HG02981 (cell line): ENCODE data around the gene AP2A2.

Experiments used
- ATAC-seq: cut with Tn5 transposase; IDR thresholded peaks from one replicate; pipeline ENCODE4 v1.9.1; 2021; ENCODE audit warnings: mild to moderate bottlenecking, moderate library complexity; ENCODE audit not compliant: unreplicated experiment

AP2A2 gene

GRCh38 chr11:924406-925157, 1.1 kb upstream of the AP2A2 start:
- no peak for ATAC-seq

DNA sequence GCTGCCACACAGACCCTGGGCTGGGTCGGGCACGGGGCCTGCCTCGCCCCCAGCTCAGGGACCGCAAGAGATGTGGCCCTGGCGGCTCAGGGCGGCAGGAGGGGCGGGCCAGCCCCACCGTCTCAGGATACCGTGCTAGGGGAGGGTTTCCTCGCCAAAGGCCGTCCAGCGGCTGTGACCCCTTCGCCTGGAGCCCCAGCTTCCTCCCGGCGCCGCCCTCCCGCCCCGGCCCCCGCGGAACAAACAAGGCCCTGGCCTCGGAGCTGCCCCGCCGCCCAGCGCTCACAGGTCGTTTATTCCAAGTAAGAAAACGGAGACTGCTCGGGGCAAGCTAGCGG, 543 bp upstream of the AP2A2 start:
- ATAC-seq = no peak

GRCh38 chr11:926341-926916, 759 bp downstream of the AP2A2 start:
- ATAC-seq = no peak

GRCh38 chr11:927871-928270, 2.2 kb downstream of the AP2A2 start:
- no peak for ATAC-seq

DNA sequence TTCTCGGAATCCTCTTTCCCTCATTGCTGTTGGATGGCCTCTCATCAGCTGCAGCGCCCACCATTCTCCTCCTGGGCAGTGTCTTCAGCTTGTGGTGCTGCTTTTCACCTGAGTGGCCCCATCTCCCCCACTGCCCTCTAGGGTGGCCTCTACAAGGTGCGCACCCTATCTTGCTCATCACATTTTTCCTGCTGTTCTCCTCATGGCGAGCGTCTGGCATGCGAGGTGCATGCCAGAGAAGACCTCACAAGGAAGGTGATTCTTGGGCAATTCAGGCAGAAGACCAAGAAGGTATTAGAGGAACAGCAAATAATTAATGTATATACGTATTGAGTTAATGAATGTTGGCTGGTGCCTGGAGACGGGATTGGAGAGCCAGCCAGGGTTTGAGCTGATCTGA, 3.1 kb downstream of the AP2A2 start:
- no peak for ATAC-seq

- no peak for ATAC-seq
Observed at GRCh38 chr11:929405-929804, 3.7 kb downstream of the AP2A2 start.

DNA sequence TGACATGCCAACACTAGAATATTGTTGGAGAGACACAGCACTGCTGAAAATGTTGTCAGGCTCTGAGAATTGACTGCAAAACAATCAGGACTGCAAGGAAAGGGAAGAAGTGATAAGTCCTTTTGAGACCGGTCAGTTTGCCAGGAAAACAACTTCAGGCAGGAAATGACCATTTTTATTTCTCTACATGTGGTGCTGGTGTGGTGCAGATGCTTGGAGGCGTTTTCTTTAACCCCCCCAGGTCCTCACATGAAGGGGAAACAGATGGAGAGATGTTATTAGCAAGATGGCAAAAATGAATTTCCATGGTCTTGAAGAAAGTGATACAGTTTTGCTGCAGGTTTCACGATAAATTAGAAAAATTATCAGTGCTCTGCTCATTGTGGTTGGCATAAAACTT, 5.7 kb downstream of the AP2A2 start:
- no peak for ATAC-seq

DNA sequence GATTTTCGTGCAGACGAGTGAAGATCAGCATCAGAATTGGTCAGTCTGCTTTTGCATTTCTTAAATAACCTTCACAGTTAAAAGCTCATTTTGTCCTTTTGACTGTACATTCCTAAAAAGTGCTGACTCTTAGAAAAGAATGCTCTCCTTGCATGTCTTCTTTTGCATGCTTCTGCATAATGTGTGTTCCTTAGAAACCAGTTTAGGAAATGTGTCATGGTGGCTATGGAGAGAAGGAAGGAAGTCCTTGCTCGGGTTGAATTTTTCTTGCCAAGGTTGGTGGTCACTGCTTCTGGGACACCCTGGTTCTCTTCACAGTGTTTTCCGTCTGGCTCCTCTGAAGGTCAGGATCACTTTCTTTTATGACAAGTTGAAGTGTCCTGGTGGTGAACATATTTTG, 6.8 kb downstream of the AP2A2 start:
- ATAC-seq = no peak

- no peak for ATAC-seq
Observed at GRCh38 chr11:933142-933851, 7.6 kb downstream of the AP2A2 start.

GRCh38 chr11:933936-934335, 8.3 kb downstream of the AP2A2 start:
- no peak for ATAC-seq

GRCh38 chr11:934527-934926, 8.9 kb downstream of the AP2A2 start:
- no peak for ATAC-seq

GRCh38 chr11:936199-936598, 10.5 kb downstream of the AP2A2 start:
- no peak for ATAC-seq

GRCh38 chr11:937841-938261, 12.2 kb downstream of the AP2A2 start:
- no peak for ATAC-seq

DNA sequence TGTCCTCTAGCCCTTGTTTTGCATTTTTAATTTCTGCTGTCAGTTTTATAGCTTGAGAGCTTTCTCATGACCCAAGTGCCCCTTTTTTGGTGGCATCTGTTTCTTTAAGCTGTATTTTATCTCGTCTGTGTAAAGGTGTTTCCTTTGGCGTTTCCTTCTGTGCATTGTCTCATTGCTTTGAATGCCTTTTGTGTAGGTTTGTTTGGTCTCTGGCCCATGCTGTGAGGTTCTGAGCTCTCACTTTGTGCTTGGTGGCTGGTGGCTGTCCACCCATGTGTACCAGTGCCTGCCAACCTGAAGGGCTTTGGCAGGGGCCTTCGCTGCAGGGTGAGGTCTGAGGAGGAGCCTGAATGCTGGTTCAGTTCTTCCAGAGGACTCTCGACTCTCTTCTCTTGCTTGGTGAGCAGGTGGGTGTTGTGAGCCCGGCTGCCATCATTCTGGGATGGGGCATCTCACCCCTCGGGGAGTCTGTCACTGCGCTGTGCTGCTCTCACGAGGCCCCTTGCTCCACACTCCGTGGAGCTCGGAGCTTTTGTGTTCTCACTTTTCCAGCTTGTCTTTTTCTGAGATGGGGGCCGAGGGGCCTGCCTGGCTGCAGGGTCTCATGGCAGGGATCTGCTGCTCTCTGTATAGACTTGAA, 14.9 kb downstream of the AP2A2 start:
- no peak for ATAC-seq

GRCh38 chr11:942823-943222, 17.2 kb downstream of the AP2A2 start:
- no peak for ATAC-seq

DNA sequence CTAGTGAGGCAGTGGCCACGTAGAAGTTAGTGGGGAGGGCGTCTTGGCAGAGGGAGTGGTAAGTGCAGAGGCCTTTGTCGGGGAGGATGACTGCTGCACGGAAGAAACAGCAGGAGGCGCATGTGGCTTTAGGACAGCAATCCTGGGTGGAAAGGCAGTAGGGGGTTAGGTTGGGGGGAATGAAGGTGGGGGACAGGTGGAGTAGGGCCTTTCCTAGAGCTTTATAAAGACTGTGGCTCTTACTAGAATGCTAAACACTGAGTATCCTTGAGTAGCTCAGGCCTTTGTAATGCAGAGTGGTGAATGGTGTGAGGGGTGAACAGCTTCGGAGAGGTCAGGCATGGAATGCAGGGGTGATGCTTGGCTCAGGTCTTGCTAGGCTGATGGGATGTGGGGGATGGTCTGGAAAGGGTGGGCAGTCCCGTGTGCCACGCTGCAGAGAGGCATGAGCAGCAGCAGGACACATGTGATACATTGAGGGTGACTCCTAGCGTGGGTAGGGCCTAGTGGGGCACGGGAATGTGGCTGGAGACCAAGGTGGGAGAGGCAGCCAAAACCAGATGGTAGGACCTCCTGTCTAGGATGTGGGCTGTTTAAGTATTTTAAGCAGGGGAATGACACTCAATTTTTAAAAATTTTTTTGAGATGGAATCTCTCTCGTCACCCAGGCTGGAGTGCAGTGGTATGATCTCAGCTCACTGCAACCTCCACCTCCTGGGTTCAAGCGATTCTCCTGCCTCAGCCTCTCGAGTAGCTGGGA, 19.2 kb downstream of the AP2A2 start:
- no peak for ATAC-seq

GRCh38 chr11:945986-946385, 20.3 kb downstream of the AP2A2 start:
- no peak for ATAC-seq

- no peak for ATAC-seq
Observed at GRCh38 chr11:947744-948143, 22.1 kb downstream of the AP2A2 start.

- ATAC-seq = no peak
Observed at GRCh38 chr11:951507-951906, 25.8 kb downstream of the AP2A2 start.

DNA sequence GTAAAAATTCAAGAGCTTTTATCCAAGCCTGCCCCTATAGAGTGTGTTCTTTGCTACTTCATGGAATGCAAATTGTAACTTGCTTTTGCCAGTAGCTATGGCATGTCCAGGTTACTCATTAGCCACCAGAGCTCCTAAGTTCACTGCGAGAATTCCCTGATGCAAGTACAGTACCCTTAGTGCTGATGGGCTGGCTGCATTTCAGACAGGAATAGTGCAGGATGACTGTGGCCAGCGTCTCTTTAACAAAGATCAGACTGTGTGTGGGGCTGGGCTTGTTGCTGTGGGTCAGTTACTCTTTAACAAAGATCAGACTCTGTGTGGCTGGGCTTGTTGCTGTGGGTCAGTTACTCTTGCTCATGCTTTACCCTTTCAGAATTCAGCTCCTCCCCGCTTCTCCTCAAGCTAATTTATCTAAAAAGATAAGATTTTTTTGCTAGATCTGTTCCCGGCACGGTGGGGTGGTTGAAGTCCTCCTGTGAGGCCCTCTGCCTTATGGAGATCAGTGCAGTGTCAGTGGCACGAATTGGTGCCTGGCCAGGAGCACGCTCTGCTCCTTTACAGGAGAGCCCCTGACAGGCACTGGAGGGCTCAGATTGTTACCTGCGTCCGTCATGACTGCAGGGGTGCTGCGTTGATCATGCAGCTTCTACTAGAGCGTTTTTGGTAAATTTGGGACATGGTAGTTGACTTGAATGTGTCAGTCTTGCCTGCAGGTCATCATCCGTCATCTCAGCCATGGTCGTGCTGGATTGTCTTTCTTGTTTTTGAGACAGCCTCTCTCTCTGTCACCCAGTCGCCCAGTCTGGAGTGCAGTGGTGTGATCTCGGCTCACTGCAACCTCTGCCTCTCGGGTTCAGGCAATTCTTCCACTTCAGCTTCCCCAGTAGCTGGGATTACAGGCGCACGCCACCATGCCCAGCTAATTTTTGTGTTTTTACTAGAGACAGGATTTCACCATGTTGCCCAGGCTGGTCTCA, 27.0 kb downstream of the AP2A2 start:
- no peak for ATAC-seq
